ENCODE measurements around the gene PDIA4.
"Not testable (repeated sequence)": the region's sequence is repeated elsewhere in the genome, so short reads cannot be mapped to it uniquely, and the experiment has no call there.

PDIA4 gene

GRCh38 chr7:149028346-149029109 is at the start of gene PDIA4:
Gene PDIA4 (minus strand): TSS chr7:149028505. CDS start chr7:149028408, 97 bp downstream.
- peak; percentile 100 for DNase-seq (ENCODE audit: low read depth)

- no peak for DNase-seq (ENCODE audit: low read depth)
These were observed 49.3 kb upstream of the PDIA4 start for GRCh38 chr7:149077594-149077993.

GRCh38 chr7:149075286-149075685 is 47.0 kb upstream of the PDIA4 start:
- DNase-seq (ENCODE audit: low read depth): no peak

GRCh38 chr7:149074116-149074885 is 46.0 kb upstream of the PDIA4 start:
- no peak for DNase-seq (ENCODE audit: low read depth)

DNA sequence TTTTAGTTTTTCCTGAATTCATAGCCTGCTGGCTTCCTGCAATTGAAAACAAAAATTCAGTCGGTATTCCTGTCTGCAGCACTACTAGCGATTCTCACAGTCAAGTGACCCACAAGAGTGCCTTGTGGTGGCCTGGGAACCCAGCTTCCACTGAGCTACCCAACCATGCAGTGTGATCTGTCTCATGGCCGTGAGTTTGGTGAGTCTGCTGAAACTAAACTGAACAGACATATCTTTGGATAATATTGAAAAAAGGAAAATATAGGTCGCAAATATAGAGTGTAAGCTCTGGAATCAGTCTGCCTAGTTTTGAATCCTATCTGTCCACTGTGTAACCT is 44.1 kb upstream of the PDIA4 start:
- DNase-seq (ENCODE audit: low read depth): no peak

DNA sequence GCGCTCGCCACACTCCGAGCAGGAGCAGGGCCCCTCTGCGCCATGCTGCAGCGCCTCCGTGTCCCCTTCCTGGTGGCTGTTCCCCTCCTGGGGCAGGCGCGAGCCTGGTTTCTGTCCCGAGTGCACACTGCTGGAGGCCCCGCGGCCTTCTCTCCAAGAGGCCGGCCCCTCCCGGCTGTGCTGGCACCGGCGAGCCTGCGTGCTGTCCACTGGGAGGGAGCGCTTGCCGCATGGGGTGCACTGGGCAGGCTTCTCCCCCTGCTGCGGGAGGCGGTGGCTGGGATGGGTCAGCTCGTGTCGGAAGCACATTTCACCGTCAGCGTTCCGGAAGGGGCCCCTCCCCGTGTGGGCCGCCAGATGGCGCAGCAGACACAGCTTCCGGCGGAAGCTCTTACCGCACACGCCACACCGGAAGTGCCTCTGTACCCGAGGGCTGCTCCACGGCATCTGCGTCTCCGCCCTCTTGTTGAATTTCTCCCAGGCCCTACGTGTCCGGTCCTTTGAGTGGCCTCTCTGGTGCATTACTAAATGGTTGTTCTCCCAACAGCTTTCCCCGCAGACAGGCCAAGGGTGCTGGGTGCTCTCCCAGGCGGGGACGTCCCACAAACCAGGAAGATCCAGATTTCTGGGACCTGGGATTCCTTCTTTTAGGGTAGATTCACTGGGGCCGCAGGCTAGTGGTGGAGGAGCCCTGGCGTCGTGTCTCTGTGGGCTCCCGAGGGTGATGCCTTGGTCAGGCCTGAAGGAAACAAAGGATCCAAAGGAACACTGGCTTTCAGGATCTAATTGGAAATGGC is 43.5 kb upstream of the PDIA4 start:
- DNase-seq (ENCODE audit: low read depth): no peak

DNA sequence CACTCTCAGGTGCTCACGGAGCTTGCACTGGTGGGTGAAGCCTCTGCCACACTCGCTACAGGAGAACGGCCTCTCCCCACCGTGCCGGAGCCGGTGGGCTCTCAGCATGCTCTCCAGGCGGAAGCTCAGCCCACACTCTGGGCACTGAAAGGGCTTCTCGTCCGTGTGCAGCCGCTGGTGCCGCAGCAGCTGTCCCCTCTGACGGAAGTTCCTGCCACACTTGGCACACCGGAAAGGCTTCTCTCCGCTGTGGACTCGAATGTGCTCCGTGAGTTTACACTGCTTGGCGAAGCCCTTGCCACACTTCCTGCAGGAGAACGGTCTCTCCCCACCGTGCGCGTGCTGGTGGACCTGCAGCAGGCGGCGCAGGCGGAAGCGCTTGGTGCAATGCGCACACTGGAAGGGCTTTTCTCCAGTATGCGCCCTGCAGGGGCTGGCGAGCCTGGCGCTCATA is 42.9 kb upstream of the PDIA4 start:
- DNase-seq (ENCODE audit: low read depth): no peak

DNA sequence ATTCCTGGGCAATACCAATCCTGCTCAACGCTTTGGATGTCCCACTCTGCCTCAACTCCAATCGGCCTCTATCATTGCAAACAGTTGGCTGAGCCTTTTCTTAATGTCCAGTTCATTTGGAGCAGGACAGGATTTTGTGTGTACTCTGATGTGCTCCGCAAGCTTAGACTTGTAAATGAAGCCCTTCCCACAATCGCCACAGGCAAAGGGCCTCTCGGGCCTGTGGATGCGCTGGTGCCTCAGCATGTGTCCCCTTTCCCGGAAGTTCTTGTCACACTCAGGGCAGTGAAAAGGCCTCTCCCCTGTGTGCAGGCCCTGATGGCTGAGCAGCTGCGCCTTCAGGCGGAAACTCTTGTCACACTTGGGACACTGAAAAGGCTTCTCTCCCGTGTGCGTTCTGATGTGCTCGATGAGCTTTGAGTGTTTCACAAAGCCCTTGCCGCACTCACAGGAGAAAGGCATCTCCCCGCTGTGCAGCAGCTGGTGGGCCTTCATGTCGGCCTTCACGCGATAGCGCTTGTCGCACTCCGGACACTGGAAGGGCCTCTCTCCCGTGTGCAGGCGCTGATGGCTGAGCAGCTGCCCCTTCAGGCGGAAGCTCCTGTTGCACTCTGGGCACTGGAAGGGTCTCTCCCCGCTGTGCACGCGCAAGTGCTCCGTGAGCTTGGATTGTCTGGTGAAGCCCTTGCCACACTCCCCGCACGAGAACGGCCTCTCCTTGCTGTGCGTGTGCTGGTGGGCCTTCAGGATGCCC is 42.2 kb upstream of the PDIA4 start:
- DNase-seq (ENCODE audit: low read depth): no peak

- DNase-seq (ENCODE audit: low read depth): no peak
These were observed 39.6 kb upstream of the PDIA4 start for GRCh38 chr7:149067869-149068268.

DNA sequence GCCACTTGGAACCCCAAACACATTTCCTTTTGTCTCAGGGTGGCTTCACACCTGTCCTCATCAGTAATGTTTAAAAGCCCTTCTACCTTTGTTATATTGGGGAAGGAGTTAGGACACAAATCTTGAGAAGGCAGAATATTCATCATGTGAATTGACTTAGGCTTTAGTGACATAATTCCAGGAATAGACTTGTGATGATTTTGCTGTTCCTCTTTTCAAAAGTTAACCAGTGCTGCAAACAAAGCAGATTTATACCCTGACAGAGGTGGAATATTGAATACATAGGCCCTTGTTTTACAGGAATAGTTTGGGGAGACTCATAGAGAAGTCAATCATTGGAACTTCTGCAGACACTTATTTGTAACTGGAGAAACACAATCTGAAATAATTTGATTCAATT is 35.2 kb upstream of the PDIA4 start:
- no peak for DNase-seq (ENCODE audit: low read depth)

- not testable (repeated sequence) for DNase-seq (ENCODE audit: low read depth)
These were observed 34.1 kb upstream of the PDIA4 start for GRCh38 chr7:149062217-149062899.

DNA sequence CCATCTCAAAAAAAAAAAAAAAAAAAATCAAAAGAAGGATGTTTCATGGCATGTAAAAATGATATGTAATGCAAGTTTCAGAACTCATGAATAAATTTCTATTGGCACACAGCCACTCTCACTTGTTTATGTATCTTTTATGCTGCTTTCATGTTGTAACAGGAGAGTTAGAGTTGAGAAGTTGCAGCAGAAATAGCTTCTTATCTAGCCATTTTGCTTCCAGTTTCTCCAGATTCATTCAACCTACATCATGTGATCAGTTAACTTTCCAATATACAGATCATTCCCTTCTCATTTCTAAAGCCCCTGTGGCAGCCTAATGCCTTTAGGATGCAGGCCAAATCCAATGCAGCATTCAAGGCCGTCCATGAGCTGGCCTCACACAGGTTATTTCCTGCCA is 31.9 kb upstream of the PDIA4 start:
- DNase-seq (ENCODE audit: low read depth): no peak

- DNase-seq (ENCODE audit: low read depth): no peak
These were observed 25.6 kb upstream of the PDIA4 start for GRCh38 chr7:149053885-149054284.

- no peak for DNase-seq (ENCODE audit: low read depth)
These were observed 25.1 kb upstream of the PDIA4 start for GRCh38 chr7:149053384-149053783.

GRCh38 chr7:149050941-149051340 is 22.6 kb upstream of the PDIA4 start:
- DNase-seq (ENCODE audit: low read depth): no peak

- no peak for DNase-seq (ENCODE audit: low read depth)
These were observed 20.5 kb upstream of the PDIA4 start for GRCh38 chr7:149048805-149049204.

DNA sequence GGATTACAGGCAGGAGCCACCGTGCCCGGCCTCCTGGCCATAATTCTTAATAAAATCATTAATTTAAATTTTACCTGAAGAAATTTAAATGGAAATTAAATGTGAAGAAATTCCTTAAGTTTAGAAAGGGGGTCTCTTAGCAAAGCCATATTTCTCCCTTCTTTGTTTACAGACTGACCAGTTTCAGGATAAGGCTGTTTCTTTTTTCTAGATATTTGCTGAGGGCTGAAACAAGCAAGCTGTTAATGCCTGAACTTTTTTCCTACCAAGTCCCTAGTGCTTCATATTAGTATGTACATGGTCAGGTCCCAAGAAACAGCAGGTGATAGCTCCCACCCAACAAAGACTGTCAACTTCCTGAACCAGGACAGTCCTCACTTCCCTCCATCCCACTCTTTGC is 18.1 kb upstream of the PDIA4 start:
- DNase-seq (ENCODE audit: low read depth): no peak

DNA sequence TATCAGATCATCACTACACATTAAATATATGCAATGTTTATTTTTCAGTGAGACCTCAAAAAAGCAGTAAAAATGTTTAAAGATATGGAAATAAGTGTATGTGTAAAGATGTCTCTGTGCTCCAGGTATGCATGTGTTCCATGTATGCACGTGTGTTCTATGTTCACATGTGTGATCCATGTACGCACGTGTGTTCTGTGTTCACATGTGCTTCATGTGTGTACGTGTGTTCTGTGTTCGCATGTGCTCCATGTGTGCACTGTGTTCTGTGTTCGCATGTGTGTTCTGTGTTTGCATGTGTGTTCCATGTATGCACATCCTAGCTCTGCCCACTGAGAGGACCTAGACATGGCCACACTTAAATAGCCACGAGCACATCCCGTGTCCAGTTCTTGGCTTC is 15.6 kb upstream of the PDIA4 start:
- no peak for DNase-seq (ENCODE audit: low read depth)

DNA sequence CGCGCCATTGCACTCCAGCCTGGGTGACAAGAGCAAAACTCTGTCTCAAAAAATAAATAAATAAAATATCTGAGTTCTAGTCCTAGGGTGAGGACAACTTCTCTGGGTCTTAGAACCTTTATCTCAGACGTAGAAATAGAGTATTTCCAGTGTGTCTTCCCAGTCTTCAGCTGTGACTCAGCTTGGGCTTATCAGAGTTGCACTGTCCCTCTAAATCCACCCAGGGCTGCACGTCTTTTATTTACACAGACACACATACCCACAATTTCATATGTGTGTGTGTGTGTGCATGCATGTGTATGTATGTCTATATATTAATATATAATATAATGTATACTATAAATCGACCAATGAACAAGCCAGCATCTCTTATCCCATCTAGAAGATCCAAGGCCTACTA is 13.0 kb upstream of the PDIA4 start:
- no peak for DNase-seq (ENCODE audit: low read depth)

- DNase-seq (ENCODE audit: low read depth): not testable (repeated sequence)
These were observed 10.3 kb upstream of the PDIA4 start for GRCh38 chr7:149038641-149039040.

DNA sequence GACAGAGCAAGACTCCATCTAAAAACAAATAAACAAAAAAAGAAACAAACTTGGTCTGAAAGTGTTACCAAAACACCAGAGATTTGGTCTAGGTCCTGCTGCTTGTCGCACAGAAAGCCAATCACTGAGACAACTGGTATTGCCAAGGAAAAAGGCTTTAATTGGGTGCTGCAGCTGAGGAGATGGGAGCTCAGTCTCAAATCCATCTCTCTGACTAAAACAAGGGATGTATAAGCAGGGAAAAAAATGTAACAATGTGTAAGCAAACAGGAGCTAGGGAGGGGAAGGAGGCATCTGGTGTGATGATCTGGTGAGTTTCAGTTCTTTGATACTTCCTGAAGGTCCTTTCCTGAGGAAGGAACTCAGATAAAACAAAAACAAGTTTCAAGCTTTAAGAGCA is 8.4 kb upstream of the PDIA4 start:
- DNase-seq (ENCODE audit: low read depth): no peak
